LNCaP clone FGC (cell line): ENCODE results near the gene IGF1R.
A peak's percentile ranks its signal among the peaks of the same experiment; 100 is the strongest.

ENCODE experiments used
- DNase-seq: peaks from one replicate; pipeline ENCODE4 v3.0.0-alpha.2; 2011; ENCODE audit warnings: low read depth
- H3K4me3 ChIP-seq: 2 replicates; pipeline ENCODE4 v1.5.1; 2011; ENCODE audit warnings: mild to moderate bottlenecking, low read depth, low read length, control low read depth
- TF ChIP-seq, protein P1 (sequence below): IDR thresholded peaks from 2 replicates; pipeline ENCODE4 v1.5.1; 2012; ENCODE audit warnings: mild to moderate bottlenecking; ENCODE audit not compliant: control insufficient read depth, insufficient read depth; ENCODE audit errors: extremely low read depth

Gene IGF1R

DNA sequence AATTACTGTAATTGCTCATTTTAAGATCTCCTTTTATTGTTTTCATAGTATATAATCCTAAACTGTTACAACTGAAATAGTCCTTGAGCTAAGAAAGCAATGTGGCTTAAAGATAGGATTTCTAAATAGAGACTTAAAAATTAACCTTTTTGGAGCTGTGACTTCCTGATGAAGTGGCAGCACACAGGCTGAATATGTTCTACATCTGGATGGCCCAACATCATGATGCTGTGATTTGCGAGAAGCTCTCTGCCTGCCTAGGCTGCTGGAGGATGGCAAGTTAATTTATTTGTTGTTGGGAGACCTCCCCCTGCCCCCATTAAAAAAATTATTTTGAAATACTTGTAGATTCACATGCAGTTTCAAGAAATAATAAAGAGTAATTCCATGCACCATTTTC, 134.5 kb downstream of the IGF1R start:
- TF ChIP-seq, protein P1, sequence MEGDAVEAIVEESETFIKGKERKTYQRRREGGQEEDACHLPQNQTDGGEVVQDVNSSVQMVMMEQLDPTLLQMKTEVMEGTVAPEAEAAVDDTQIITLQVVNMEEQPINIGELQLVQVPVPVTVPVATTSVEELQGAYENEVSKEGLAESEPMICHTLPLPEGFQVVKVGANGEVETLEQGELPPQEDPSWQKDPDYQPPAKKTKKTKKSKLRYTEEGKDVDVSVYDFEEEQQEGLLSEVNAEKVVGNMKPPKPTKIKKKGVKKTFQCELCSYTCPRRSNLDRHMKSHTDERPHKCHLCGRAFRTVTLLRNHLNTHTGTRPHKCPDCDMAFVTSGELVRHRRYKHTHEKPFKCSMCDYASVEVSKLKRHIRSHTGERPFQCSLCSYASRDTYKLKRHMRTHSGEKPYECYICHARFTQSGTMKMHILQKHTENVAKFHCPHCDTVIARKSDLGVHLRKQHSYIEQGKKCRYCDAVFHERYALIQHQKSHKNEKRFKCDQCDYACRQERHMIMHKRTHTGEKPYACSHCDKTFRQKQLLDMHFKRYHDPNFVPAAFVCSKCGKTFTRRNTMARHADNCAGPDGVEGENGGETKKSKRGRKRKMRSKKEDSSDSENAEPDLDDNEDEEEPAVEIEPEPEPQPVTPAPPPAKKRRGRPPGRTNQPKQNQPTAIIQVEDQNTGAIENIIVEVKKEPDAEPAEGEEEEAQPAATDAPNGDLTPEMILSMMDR, result no peak
- H3K4me3 ChIP-seq, result no peak overlapping the region

DNA sequence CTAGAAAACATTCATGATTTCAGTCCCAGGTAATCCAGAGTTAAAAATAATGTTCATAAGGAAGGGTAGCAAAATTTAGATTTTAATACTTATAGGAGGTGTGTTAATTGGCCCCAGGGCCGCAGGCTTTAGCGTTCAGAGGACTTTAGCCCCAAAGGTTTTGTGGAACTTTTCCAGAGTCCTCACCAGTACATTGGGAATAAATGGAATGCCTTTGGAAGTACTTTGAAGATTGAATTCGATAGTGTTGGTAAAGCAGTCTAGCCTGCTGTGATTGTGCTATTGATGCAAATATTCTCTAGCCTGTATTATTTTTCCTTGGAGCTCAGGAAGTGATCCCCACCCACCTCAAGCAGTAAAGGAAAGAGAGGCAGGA, 137.1 kb downstream of the IGF1R start:
- TF ChIP-seq, protein P1, result no peak
- DNase-seq, result no peak
- H3K4me3 ChIP-seq, result no peak overlapping the region

More for the DNA sequence above, 134.5 kb downstream of the IGF1R start:
- no peak for DNase-seq

DNA sequence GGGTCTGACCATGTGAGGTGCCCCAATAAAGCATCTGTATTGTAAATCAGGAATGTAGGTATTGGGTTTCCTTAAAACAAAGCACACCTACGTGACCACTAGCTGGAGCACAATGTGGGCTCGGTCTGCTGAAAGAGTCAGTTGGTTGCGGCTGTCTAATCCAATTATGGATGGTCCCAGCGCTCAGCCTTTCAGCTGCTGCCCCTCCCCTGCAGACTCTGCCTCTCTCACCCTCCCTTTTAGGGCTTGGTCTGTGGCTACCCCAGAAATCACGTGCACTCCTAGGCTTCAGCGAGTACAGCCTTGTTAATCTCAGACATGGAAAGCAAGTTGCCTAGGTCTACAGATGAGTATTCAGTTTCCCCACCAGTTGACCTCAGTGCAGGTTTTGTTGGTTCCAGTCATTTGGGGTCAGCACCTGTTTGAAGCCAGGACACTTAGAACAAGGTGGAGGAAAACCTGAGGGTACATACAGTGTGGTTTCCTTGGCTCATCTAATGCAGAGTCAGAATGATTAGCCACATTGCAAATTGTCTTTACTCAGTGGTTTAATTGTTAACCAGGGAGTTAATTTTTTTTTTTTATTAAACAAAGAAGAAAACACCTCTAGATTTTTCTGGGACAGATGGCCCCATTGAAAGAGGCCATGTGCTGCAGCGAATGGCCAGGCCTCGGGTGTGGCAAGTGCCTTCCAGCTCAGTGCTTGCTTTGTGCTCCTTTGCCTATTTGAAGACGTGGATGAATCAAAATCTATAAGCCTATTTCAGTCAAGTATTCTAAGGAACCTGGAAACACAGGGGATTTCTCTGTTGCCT, 137.7 kb downstream of the IGF1R start:
- DNase-seq, result no peak
- TF ChIP-seq, protein P1, result no peak
- no peak overlapping the region for H3K4me3 ChIP-seq

DNA sequence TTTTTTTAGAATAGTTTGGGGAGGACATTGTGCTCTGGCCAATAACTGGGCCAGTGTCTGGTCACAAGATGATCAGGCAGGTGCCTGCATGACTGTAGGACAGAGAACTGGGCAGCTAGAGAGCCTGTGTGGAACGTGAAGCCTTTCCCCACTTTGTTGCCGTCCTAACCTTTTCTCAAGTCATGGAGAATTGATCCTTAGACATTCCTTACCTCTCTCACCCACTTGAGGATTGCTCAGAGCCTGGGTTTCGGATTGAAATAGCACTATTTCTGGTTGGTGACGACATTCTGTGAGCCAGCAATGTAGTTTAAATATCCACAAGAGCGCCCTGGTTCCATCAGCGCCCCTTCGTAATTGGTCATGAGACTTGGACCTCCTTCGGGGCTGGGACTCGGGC, 138.4 kb downstream of the IGF1R start:
- no peak overlapping the region for H3K4me3 ChIP-seq
- DNase-seq, result no peak
- TF ChIP-seq, protein P1, result no peak

DNA sequence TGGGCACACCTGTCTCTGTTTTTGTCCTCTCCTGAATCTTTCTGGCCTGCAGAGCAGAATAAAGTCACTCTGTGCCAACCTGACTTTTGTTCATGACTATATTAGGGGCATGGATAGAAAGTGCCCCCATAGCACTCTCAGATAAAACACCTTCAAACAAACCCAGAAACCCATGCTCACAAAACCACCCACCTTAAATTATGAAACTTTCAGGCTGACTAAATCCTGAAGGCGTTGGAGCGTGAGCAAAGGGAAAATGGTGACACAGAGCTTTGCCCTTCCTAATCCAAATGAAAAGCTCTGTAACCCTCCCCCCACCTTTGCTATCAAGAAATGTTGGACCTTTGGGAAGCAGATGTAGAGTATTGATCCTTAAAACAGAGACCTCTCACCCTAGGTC, 138.9 kb downstream of the IGF1R start:
- H3K4me3 ChIP-seq, result no peak overlapping the region
- no peak for DNase-seq
- TF ChIP-seq, protein P1, result no peak

DNA sequence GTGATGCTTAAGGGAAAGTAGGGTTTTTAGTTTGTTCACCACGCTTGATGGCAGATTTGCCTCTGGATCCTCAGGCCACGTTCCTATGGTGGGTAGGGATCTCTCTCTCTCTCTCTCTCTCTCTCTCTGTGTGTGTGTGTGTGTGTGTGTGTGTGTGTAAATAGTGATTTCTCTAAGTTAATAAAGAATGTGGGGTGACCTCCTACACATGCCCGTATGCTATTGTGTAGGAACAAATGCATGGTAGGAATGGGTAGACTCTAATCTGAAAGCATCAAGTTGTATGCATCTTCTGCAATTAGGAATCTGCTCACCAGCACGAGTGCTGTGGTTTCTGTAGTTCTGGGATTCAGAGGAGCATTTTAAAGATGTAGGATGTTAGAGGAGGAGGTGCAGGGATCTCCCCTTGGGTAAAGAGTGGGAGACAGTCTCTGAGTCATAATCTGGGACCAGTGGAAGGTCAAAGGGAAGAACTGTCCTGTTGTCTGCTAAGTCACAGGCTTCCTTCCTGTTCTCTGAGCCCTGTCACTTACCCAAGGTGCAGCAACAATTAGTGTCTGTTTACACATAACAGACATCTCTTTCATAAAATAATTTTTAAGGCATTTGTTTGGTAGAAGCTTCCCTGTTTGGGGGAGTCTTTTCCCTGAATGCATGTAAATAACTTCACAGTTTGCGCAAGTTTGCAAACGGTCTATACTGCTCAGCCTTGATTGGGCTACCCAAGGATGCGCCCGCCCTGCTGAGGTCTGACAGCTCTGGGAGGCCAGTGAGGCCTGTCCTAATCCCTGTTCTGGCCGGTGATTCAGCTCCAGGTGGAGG, 139.8 kb downstream of the IGF1R start:
- DNase-seq, result no peak
- H3K4me3 ChIP-seq, result peak overlapping the region; percentile 26; the same call in 1 of the 2 replicates
- TF ChIP-seq, protein P1, result no peak

DNA sequence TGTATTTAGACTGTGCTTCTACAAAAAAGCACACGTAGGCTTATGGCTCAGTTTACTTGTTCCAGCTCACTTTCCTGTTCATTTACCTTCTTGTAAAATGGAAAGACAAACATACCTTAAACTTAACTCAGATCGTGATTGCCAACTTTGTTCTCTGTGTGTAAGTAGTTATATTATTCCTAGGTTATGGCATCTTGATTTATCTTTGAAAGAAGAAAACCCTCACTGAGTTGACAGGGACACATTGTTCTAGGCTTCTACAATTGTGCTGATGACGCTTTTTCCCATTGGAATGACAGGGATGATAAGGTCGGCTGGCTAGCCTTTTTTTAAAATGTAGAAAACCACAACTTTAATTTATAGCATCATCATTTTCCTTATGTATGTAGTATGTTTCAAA, 140.7 kb downstream of the IGF1R start:
- H3K4me3 ChIP-seq, result peak overlapping the region; percentile 26; the same call in 1 of the 2 replicates
- TF ChIP-seq, protein P1, result no peak
- peak; percentile 88 for DNase-seq
